Panc1 (cell line): ENCODE data around the gene SDR9C7. TPM values are rescaled to one million over a fixed set of nuclear protein-coding genes. Genes with fewer than 3 reads are reported as not detected.

Experiments used
- ATAC-seq: fragments of 200-7000 bp; cut with Tn5 transposase; 2 replicates; pipeline ENCODE4 v1.9.1; 2020; ENCODE audit warnings: mild to moderate bottlenecking, moderate library complexity
- BruUV-seq: library from RNA; stranded (reverse); fragments of 400-500 nt; replicated peaks from 2 replicates; lab custom pipeline; 2021; lab: Mats Ljungman, UMichigan
- CTCF ChIA-PET: fragments of 300-600 bp; sonication (Branson Sonifier 250); formaldehyde crosslinking; loops from one replicate; lab custom pipeline; 2022; ENCODE audit warnings: antibody characterized with exemption; lab: Charles Lee
- POLR2A ChIA-PET: fragments of 300-600 bp; sonication (Branson Sonifier 250); formaldehyde crosslinking; loops from one replicate; lab custom pipeline; 2022; ENCODE audit warnings: antibody characterized with exemption; lab: Charles Lee
- DNase-seq: peaks from one replicate; pipeline ENCODE4 v3.0.0-alpha.2; 2010; ENCODE audit warnings: low read depth, low spot score
- H3K27ac ChIP-seq: 2 replicates; pipeline ENCODE4 v1.5.1; 2011; ENCODE audit warnings: mild to moderate bottlenecking, low read length, inconsistent platforms
- H3K27me3 ChIP-seq: fragments of 200-500 bp; sonication (Bioruptor generic); 2 replicates; pipeline ENCODE4 v1.6.0; 2014; ENCODE audit warnings: low read length, inconsistent platforms; ENCODE audit not compliant: control insufficient read depth, insufficient read depth
- H3K36me3 ChIP-seq: fragments of 200-500 bp; sonication (Bioruptor generic); 2 replicates; pipeline ENCODE4 v1.5.1; 2014; ENCODE audit warnings: inconsistent platforms, mild to moderate bottlenecking, low read length, moderate library complexity; ENCODE audit not compliant: control insufficient read depth, insufficient read depth
- H3K4me1 ChIP-seq: 2 replicates; pipeline ENCODE4 v1.5.1; 2011; ENCODE audit warnings: inconsistent platforms, mild to moderate bottlenecking, low read length, moderate library complexity; ENCODE audit not compliant: control insufficient read depth, insufficient read depth
- H3K4me3 ChIP-seq, 2 experiments: 2 replicates each; pipeline ENCODE4 v1.5.1; 2011 to 2012; ENCODE audit warnings: low read depth in 2 of 2, low read length in 2 of 2, mild to moderate bottlenecking in 2 of 2, inconsistent platforms in 1 of 2, moderate library complexity in 1 of 2
- H3K9me3 ChIP-seq: fragments of 200-500 bp; sonication (Bioruptor generic); 2 replicates; pipeline ENCODE4 v1.5.1; 2014; ENCODE audit warnings: low read depth, mild to moderate bottlenecking, inconsistent platforms, low read length, moderate library complexity; ENCODE audit not compliant: control insufficient read depth, insufficient read depth
- CTCF ChIP-seq: fragments of 450-650 bp; IDR thresholded peaks from 2 replicates; pipeline ENCODE4 v1.5.1; 2017; ENCODE audit warnings: mild to moderate bottlenecking
- POLR2AphosphoS5 ChIP-seq: IDR thresholded peaks from 2 replicates; pipeline ENCODE4 v1.6.1; 2012; ENCODE audit warnings: mild to moderate bottlenecking, low read depth, low read length, moderate library complexity
- SIN3A ChIP-seq: IDR thresholded peaks from 2 replicates; pipeline ENCODE4 v1.6.1; 2012; ENCODE audit warnings: low read depth, mild to moderate bottlenecking, low read length, moderate library complexity, borderline replicate concordance; ENCODE audit not compliant: insufficient read depth
- TCF7L2 ChIP-seq: IDR thresholded peaks from 2 replicates; pipeline ENCODE4 v1.6.1; 2011; ENCODE audit warnings: mild to moderate bottlenecking, low read depth, low read length, inconsistent platforms
- in situ Hi-C: cut with HindIII; loops from 2 replicates; pipeline ENCODE4 v1.10.0; 2016; ENCODE audit warnings: low sequenced_read_pairs, low pct_unique_long_range_greater_than_20kb
- intact Hi-C: fragments of 100-400 bp; cut with micrococcal nuclease; formaldehyde crosslinking; loops from one replicate; pipeline ENCODE4 v1.10.0; 2022; ENCODE audit not compliant: unreplicated experiment
- total RNA-seq: library from RNA; stranded (reverse); gene quantifications from one replicate; pipeline ENCODE4 v1.2.1, GENCODE V29; 2021; ENCODE audit not compliant: unreplicated experiment
- TF ChIP-seq, protein P1 (sequence below), 2 experiments: IDR thresholded peaks; 2 replicates each; pipeline ENCODE4 v1.6.1; 2011 to 2012; ENCODE audit warnings: low read depth in 2 of 2, control low read depth in 1 of 2, low read length in 1 of 2, mild to moderate bottlenecking in 1 of 2, moderate library complexity in 1 of 2; ENCODE audit not compliant: insufficient read depth in 1 of 2

The SDR9C7 gene
- total RNA-seq, 1 experiment from 2014 or later = not detected

DNA sequence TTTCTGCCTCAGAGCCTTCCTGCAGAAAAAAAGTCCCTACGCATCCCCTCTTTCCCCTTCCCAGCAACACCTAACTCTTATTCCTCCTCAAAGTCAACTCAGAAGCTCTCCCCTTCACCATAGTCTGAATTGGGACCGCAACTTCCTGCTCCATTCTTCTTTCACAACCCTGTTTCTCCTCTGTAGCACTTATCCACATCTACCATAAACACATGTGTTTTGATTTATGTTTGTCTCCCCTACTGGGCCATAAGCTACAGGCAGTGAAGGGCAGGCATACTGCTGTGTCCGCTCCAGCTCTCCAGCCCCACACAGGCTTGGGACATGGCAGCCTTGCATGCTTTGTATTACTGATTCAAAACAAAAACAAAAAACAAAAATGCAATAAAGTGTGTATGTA lies 5.9 kb downstream of the SDR9C7 start:
- BruUV-seq = no TSS peak
- POLR2A ChIA-PET = no interaction called here
- no peak for DNase-seq
- Histone ChIP-seq H3K4me3 (no peak overlapping the region), H3K9me3 (no peaks in the 10 kb centered on the region), H3K27me3 (peaks cover 3% of the 10 kb centered on the region; the same call in 1 of the 2 replicates), H3K27ac (no peak overlapping the region), H3K36me3 (no peaks in the 10 kb centered on the region), H3K4me1 (no peaks in the 10 kb centered on the region)
- ATAC-seq = no peak
- in situ Hi-C loops = no loop called here
- CTCF ChIA-PET = no interaction called here
- intact Hi-C loops = no loop called here
- TF ChIP-seq SIN3A (no peak), POLR2AphosphoS5 (no peak), CTCF (no peak), TCF7L2 (no peak)
- TF ChIP-seq, protein P1, sequence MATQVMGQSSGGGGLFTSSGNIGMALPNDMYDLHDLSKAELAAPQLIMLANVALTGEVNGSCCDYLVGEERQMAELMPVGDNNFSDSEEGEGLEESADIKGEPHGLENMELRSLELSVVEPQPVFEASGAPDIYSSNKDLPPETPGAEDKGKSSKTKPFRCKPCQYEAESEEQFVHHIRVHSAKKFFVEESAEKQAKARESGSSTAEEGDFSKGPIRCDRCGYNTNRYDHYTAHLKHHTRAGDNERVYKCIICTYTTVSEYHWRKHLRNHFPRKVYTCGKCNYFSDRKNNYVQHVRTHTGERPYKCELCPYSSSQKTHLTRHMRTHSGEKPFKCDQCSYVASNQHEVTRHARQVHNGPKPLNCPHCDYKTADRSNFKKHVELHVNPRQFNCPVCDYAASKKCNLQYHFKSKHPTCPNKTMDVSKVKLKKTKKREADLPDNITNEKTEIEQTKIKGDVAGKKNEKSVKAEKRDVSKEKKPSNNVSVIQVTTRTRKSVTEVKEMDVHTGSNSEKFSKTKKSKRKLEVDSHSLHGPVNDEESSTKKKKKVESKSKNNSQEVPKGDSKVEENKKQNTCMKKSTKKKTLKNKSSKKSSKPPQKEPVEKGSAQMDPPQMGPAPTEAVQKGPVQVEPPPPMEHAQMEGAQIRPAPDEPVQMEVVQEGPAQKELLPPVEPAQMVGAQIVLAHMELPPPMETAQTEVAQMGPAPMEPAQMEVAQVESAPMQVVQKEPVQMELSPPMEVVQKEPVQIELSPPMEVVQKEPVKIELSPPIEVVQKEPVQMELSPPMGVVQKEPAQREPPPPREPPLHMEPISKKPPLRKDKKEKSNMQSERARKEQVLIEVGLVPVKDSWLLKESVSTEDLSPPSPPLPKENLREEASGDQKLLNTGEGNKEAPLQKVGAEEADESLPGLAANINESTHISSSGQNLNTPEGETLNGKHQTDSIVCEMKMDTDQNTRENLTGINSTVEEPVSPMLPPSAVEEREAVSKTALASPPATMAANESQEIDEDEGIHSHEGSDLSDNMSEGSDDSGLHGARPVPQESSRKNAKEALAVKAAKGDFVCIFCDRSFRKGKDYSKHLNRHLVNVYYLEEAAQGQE (IDR thresholded peaks at IDR 0.05; ENCODE audit: insufficient read depth in 1 of 2, low read depth in 2 of 2, low read length in 1 of 2) = no peak

DNA sequence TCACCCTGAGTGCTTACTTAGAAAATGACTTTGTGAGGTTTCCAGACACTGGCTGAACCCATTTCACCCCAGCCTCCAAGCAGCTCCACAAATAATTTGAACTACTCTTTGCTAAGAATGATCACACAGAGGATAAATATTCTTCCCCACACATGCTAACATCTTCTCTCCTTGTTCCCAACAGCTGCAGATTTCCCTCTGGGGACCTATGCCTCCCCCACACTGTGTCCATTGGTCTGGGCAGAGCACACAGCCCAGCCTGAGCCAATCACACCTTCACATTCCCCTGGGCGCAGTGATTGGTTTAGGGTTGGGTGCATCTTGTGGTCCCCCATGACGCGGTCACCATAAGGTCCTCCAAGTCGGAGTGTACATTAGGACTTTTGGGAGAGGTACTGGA lies 6.9 kb downstream of the SDR9C7 start:
- no peaks in the 10 kb centered on the region for H3K36me3 ChIP-seq
- DNase-seq (no peak), ATAC-seq (no peak)
- in situ Hi-C loops (no loop called here), intact Hi-C loops (no loop called here)
- H3K4me3 ChIP-seq = no peak overlapping the region
- BruUV-seq = no TSS peak
- ChIA-PET CTCF (no interaction called here), POLR2A (no interaction called here)
- no peaks in the 10 kb centered on the region for H3K9me3 ChIP-seq
- TF ChIP-seq POLR2AphosphoS5 = no peak
- TF ChIP-seq TCF7L2 = no peak
- no peak for TF ChIP-seq CTCF
- TF ChIP-seq, protein P1 (IDR thresholded peaks at IDR 0.05; ENCODE audit: insufficient read depth in 1 of 2, low read depth in 2 of 2, low read length in 1 of 2) = no peak
- TF ChIP-seq SIN3A = no peak
- H3K4me1 ChIP-seq = no peaks in the 10 kb centered on the region
- peaks cover 3% of the 10 kb centered on the region; the same call in 1 of the 2 replicates for H3K27me3 ChIP-seq
- no peak overlapping the region for H3K27ac ChIP-seq
